Measurements from ENCODE around the gene LAMA4.

LAMA4 gene

GRCh38 chr6:112269979-112270566, 15.7 kb upstream of the LAMA4 start:
- H3K4me3 ChIP-seq (ENCODE audit: low read length), result no peak overlapping the region
- no peaks in the 10 kb centered on the region for H3K9me3 ChIP-seq (ENCODE audit: control insufficient read depth, low read length)
- no peak overlapping the region for H3K9ac ChIP-seq (ENCODE audit: low read length)

GRCh38 chr6:112269114-112269513, 14.7 kb upstream of the LAMA4 start:
- Histone ChIP-seq H3K4me1 (ENCODE audit: control insufficient read depth, insufficient read depth, low read length) (no peaks in the 10 kb centered on the region), H3K9ac (ENCODE audit: low read length) (no peak overlapping the region), H3K4me3 (ENCODE audit: low read length) (no peak overlapping the region), H3K27me3 (ENCODE audit: control insufficient read depth, insufficient read depth, low read length) (no peaks in the 10 kb centered on the region), H3K9me3 (ENCODE audit: control insufficient read depth, low read length) (no peaks in the 10 kb centered on the region), H3K36me3 (ENCODE audit: control insufficient read depth, insufficient read depth, low read length) (no peaks in the 10 kb centered on the region)

More at GRCh38 chr6:112269979-112270566, 15.7 kb upstream of the LAMA4 start:
- Histone ChIP-seq H3K36me3 (ENCODE audit: control insufficient read depth, insufficient read depth, low read length) (no peaks in the 10 kb centered on the region), H3K4me1 (ENCODE audit: control insufficient read depth, insufficient read depth, low read length) (no peaks in the 10 kb centered on the region), H3K27me3 (ENCODE audit: control insufficient read depth, insufficient read depth, low read length) (no peaks in the 10 kb centered on the region)

DNA sequence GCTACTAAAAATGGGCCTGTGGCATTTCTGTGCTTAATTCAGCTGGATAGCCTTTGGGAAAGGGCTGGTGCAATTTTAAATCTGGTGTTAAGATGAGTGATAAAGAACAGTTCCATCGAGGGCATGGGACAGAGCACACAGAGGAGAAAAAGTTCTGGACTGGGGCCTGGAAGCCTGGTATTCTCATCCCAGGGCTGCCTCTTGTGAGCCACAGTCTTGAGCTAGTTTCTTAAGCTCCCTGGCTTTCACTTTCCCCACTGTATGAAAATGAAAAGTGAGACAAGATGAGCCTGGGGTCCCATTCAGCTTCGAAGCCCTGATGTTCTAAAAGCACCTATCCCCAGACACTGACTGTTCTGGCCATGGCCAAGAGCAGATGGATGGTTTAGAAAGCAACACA, 14.3 kb upstream of the LAMA4 start:
- H3K4me1 ChIP-seq (ENCODE audit: control insufficient read depth, insufficient read depth, low read length), result no peaks in the 10 kb centered on the region
- no peaks in the 10 kb centered on the region for H3K27me3 ChIP-seq (ENCODE audit: control insufficient read depth, insufficient read depth, low read length)
- no peaks in the 10 kb centered on the region for H3K36me3 ChIP-seq (ENCODE audit: control insufficient read depth, insufficient read depth, low read length)
- no peak overlapping the region for H3K9ac ChIP-seq (ENCODE audit: low read length)
- H3K4me3 ChIP-seq (ENCODE audit: low read length), result no peak overlapping the region
- no peaks in the 10 kb centered on the region for H3K9me3 ChIP-seq (ENCODE audit: control insufficient read depth, low read length)

GRCh38 chr6:112268019-112268418, 13.7 kb upstream of the LAMA4 start:
- no peak overlapping the region for H3K4me3 ChIP-seq (ENCODE audit: low read length)
- H3K9ac ChIP-seq (ENCODE audit: low read length), result no peak overlapping the region
- H3K36me3 ChIP-seq (ENCODE audit: control insufficient read depth, insufficient read depth, low read length), result no peaks in the 10 kb centered on the region
- H3K27me3 ChIP-seq (ENCODE audit: control insufficient read depth, insufficient read depth, low read length), result no peaks in the 10 kb centered on the region
- no peaks in the 10 kb centered on the region for H3K4me1 ChIP-seq (ENCODE audit: control insufficient read depth, insufficient read depth, low read length)
- no peaks in the 10 kb centered on the region for H3K9me3 ChIP-seq (ENCODE audit: control insufficient read depth, low read length)

GRCh38 chr6:112266331-112266730, 12.0 kb upstream of the LAMA4 start:
- Histone ChIP-seq H3K9me3 (ENCODE audit: control insufficient read depth, low read length) (no peaks in the 10 kb centered on the region), H3K36me3 (ENCODE audit: control insufficient read depth, insufficient read depth, low read length) (no peaks in the 10 kb centered on the region), H3K27me3 (ENCODE audit: control insufficient read depth, insufficient read depth, low read length) (no peaks in the 10 kb centered on the region), H3K9ac (ENCODE audit: low read length) (no peak overlapping the region), H3K4me3 (ENCODE audit: low read length) (no peak overlapping the region), H3K4me1 (ENCODE audit: control insufficient read depth, insufficient read depth, low read length) (no peaks in the 10 kb centered on the region)

- Histone ChIP-seq H3K9me3 (ENCODE audit: control insufficient read depth, low read length) (no peaks in the 10 kb centered on the region), H3K9ac (ENCODE audit: low read length) (no peak overlapping the region), H3K36me3 (ENCODE audit: control insufficient read depth, insufficient read depth, low read length) (no peaks in the 10 kb centered on the region), H3K27me3 (ENCODE audit: control insufficient read depth, insufficient read depth, low read length) (peaks cover 8% of the 10 kb centered on the region), H3K4me1 (ENCODE audit: control insufficient read depth, insufficient read depth, low read length) (no peaks in the 10 kb centered on the region), H3K4me3 (ENCODE audit: low read length) (no peak overlapping the region)
Observed at GRCh38 chr6:112259337-112259675, 4.9 kb upstream of the LAMA4 start.

GRCh38 chr6:112258642-112259336, 4.4 kb upstream of the LAMA4 start:
- Histone ChIP-seq H3K36me3 (ENCODE audit: control insufficient read depth, insufficient read depth, low read length) (no peaks in the 10 kb centered on the region), H3K9me3 (ENCODE audit: control insufficient read depth, low read length) (no peaks in the 10 kb centered on the region), H3K9ac (ENCODE audit: low read length) (no peak overlapping the region), H3K27me3 (ENCODE audit: control insufficient read depth, insufficient read depth, low read length) (peaks cover 13% of the 10 kb centered on the region), H3K4me3 (ENCODE audit: low read length) (no peak overlapping the region), H3K4me1 (ENCODE audit: control insufficient read depth, insufficient read depth, low read length) (no peaks in the 10 kb centered on the region)

- H3K4me3 ChIP-seq (ENCODE audit: low read length), result no peak overlapping the region
- peaks cover 24% of the 10 kb centered on the region for H3K27me3 ChIP-seq (ENCODE audit: control insufficient read depth, insufficient read depth, low read length)
- H3K4me1 ChIP-seq (ENCODE audit: control insufficient read depth, insufficient read depth, low read length), result no peaks in the 10 kb centered on the region
- H3K9ac ChIP-seq (ENCODE audit: low read length), result no peak overlapping the region
- H3K36me3 ChIP-seq (ENCODE audit: control insufficient read depth, insufficient read depth, low read length), result no peaks in the 10 kb centered on the region
- no peaks in the 10 kb centered on the region for H3K9me3 ChIP-seq (ENCODE audit: control insufficient read depth, low read length)
Observed at GRCh38 chr6:112257178-112257855, 3.0 kb upstream of the LAMA4 start.

DNA sequence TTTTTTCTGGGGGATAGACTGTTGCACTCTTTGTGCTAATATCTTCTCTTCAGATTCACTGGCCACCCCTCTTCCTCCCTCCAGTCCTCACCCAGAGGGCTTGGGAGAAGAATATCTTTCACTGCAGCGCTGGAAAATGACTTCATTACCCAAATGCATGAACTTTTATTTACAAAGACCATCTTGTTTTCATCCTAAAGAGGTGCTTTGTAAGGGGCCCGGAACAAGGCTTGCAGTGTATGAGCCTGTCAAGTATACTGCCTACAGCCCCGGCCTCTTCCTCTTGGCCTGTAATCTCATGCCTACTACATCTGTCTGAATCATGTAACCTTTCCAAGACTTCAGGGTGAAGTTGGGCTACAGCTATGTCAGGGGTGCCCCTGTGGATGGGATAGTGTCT, 554 bp upstream of the LAMA4 start:
- H3K4me3 ChIP-seq (ENCODE audit: low read length), result peak overlapping the region; percentile 60
- H3K9me3 ChIP-seq (ENCODE audit: control insufficient read depth, low read length), result no peaks in the 10 kb centered on the region
- H3K36me3 ChIP-seq (ENCODE audit: control insufficient read depth, insufficient read depth, low read length), result no peaks in the 10 kb centered on the region
- H3K9ac ChIP-seq (ENCODE audit: low read length), result no peak overlapping the region
- H3K27me3 ChIP-seq (ENCODE audit: control insufficient read depth, insufficient read depth, low read length), result peaks cover 24% of the 10 kb centered on the region
- H3K4me1 ChIP-seq (ENCODE audit: control insufficient read depth, insufficient read depth, low read length), result no peaks in the 10 kb centered on the region

GRCh38 chr6:112253498-112253840, 898 bp downstream of the LAMA4 start:
- Histone ChIP-seq H3K4me3 (ENCODE audit: low read length) (peak overlapping the region; percentile 60), H3K9me3 (ENCODE audit: control insufficient read depth, low read length) (no peaks in the 10 kb centered on the region), H3K27me3 (ENCODE audit: control insufficient read depth, insufficient read depth, low read length) (peaks cover 24% of the 10 kb centered on the region), H3K9ac (ENCODE audit: low read length) (peak overlapping the region; percentile 65), H3K36me3 (ENCODE audit: control insufficient read depth, insufficient read depth, low read length) (no peaks in the 10 kb centered on the region), H3K4me1 (ENCODE audit: control insufficient read depth, insufficient read depth, low read length) (no peaks in the 10 kb centered on the region)

DNA sequence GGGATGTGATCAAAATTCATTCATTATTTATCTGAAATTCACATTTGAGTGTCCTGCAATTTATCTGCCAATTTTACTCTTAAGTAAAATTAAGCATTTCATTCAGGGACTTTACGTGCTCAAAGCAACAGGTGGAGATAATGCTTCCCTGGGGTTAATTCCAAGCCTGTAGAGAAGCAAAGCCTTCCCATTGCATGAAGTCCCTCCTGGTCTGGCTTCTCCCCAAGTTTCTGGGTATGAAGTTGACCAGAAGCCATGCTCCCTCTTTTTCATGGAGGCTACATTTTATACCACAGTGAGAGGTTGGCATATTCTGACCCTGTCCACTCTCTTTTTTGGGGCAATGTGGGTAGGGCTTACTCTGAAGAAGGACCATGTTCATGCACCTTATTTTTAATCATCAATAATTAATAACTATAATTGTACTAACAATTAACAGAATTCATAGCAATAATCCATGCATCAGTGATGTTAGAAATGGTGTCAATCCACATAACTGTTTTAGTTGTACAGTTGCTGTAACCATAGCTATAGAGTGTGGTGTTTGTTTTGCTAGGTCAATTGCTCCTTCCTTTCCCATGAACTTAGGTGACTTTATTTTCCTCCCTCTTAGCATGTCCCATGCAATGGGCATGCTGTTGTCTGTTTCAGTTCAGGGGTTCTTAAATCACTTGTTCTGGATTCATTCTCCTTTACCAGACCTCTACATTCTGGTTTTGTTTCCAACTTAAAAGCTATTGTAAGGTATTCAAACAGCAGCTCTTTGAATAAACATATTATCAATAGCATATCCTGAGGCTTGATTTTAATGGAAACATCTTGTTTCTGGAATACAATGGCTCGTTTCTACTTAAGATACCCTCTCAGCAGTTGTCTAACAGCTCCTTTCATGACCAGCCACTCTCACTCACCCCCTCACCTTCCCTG, 1.5 kb downstream of the LAMA4 start:
- H3K9ac ChIP-seq (ENCODE audit: low read length), result peak overlapping the region; percentile 65
- no peaks in the 10 kb centered on the region for H3K36me3 ChIP-seq (ENCODE audit: control insufficient read depth, insufficient read depth, low read length)
- H3K4me1 ChIP-seq (ENCODE audit: control insufficient read depth, insufficient read depth, low read length), result no peaks in the 10 kb centered on the region
- H3K4me3 ChIP-seq (ENCODE audit: low read length), result peak overlapping the region; percentile 60
- peaks cover 24% of the 10 kb centered on the region for H3K27me3 ChIP-seq (ENCODE audit: control insufficient read depth, insufficient read depth, low read length)
- H3K9me3 ChIP-seq (ENCODE audit: control insufficient read depth, low read length), result no peaks in the 10 kb centered on the region
